HG02571 (cell line): ENCODE results near the gene VIPR1.
"Not testable (repeated sequence)": the region's sequence is repeated elsewhere in the genome, so short reads cannot be mapped to it uniquely, and the experiment has no call there.

Source experiments
- ATAC-seq: cut with Tn5 transposase; IDR thresholded peaks from one replicate; pipeline ENCODE4 v1.9.1; 2021; ENCODE audit warnings: mild to moderate bottlenecking, moderate library complexity; ENCODE audit not compliant: unreplicated experiment

Gene VIPR1

GRCh38 chr3:42531470-42531869, 29.0 kb downstream of the VIPR1 start:
- no peak for ATAC-seq

DNA sequence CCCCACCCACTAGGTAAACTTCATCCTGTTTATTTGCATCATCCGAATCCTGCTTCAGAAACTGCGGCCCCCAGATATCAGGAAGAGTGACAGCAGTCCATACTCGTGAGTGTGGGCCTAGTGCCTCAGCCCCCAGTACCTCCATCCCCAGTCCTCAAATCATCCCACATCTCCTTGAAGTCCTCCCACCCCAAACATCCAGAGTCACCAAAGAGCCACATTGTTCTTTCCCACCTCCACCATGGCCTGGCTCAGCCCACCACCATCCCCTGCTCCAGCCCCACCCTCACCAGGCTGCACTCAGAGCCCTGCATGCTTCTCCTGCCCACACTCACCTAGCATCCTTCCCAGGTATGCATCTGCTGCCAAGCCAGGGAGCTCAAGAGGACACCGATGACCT, 29.8 kb downstream of the VIPR1 start:
- no peak for ATAC-seq

DNA sequence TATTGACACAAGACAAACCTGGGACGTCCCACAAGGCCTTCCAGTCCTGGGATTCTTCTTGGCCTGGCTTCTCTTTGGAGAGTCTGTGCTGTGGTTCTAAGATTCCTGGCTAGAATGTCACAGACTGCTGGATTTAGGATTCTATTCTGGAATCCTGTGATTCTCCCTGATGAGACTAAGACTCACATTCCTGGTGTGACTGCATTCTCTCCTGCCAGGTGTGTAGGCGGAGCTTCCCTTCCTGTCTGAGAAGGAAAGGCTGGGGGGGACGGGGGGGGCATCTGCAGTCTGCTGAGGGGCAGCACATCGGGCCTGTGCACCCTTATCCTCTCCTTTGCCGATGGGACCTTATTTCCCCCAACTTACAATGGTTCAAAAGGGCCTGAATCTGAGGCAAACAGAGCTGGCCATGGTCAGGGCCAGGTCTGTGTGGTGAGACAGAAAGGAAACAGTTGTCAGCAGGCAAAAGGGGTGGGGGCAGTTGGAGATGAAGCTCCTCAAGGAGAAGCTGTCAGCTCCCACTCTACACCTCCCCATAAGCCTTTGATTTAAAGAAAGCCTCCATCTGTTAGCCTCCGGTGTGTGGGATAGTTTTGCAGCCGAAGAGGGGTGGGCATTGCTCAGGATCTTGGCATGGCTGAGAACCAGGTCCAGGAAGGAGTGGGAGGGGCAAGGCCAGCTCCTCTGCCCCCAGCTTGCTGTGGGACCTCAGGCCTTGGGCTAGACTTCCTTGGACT, 30.9 kb downstream of the VIPR1 start:
- no peak for ATAC-seq

DNA sequence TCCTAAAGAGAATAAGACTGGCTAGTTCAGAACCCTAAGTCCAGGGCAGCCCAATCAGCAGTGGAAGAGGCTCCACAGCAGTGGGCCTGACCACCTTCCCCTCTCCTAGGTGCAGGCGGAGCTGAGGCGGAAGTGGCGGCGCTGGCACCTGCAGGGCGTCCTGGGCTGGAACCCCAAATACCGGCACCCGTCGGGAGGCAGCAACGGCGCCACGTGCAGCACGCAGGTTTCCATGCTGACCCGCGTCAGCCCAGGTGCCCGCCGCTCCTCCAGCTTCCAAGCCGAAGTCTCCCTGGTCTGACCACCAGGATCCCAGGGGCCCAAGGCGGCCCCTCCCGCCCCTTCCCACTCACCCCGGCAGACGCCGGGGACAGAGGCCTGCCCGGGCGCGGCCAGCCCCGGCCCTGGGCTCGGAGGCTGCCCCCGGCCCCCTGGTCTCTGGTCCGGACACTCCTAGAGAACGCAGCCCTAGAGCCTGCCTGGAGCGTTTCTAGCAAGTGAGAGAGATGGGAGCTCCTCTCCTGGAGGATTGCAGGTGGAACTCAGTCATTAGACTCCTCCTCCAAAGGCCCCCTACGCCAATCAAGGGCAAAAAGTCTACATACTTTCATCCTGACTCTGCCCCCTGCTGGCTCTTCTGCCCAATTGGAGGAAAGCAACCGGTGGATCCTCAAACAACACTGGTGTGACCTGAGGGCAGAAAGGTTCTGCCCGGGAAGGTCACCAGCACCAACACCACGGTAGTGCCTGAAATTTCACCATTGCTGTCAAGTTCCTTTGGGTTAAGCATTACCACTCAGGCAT, 33.7 kb downstream of the VIPR1 start:
- no peak for ATAC-seq

DNA sequence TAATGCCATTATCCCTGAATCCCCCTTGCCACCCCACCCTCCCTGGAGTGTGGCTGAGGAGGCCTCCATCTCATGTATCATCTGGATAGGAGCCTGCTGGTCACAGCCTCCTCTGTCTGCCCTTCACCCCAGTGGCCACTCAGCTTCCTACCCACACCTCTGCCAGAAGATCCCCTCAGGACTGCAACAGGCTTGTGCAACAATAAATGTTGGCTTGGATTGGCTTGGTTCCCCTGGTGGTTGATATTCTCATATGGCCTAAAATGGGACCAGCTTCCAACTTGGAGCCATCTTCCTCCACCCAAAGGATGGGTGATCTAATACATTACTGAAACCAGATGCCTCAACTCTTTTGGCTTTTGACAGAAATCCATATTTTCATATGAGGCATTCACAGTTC, 34.9 kb downstream of the VIPR1 start:
- ATAC-seq = no peak

GRCh38 chr3:42539871-42540714, 37.6 kb downstream of the VIPR1 start:
- no peak for ATAC-seq

- ATAC-seq = no peak
Observed at GRCh38 chr3:42541079-42541478, 38.6 kb downstream of the VIPR1 start.

DNA sequence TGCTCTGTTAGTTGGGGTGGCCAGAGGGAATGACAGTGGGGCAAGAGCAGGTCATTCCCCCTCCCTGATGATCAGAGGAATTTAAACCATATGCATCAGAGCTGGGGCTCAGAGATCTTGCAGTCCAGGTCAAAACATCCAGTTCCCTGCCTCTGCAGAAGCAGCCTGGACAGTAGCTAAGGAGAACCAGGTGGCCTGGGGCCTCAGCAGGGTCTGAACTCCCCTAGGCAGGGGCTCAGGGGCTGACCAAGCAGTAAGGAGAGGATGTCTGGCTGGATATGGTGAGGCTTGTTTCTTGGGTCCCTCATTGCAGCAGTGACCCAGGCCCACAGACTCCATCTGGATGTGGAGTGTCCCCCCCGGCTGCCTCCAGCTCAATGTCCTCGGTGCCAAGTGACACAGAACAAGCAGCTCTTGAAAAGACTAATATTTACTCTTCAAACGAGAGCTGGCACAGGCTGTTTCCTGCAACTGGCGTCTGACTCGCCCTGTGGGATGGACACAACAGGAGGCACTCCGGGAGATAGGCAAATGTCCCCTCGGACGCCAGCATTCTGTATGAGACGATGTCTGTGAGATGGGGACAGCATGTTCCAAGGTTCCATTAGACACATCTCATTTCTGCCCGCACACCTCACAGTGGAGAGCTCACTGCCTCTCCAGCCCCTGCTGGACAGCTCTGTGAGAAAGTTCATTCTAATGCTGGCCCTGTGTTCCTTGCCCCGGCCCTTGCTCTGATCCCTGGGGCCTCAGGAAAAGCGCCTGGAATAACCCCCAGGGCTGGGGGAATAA, 42.2 kb downstream of the VIPR1 start:
- no peak for ATAC-seq

- no peak for ATAC-seq
Observed at GRCh38 chr3:42545284-42545900, 42.9 kb downstream of the VIPR1 start.

- no peak for ATAC-seq
Observed at GRCh38 chr3:42546691-42547213, 44.3 kb downstream of the VIPR1 start.

DNA sequence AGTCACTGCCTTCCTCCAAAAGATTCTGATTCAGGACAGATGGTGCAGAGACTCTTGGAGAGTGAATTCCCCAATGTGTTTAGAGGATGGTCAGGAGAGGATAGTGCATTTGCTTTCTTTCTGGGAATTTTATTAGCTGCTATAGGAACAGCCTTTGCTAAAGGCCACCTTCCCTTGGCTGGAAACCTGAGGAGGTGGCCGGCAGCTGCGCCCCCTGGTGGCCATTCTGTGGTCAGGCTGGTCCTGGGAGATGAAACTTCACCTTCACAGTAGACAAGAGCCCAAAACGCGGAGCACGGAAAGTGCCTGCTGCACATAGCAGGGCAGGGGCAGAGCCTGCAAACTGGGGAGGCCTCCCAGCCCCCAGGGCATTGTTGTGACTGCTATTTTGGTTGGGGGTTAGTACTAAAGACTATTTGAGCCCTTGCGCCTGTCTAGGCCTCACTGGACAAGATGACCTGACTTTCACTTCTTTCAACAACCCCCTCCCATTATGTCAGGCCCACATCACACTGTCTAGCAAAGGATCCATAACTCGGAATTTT, 45.0 kb downstream of the VIPR1 start:
- ATAC-seq = no peak

DNA sequence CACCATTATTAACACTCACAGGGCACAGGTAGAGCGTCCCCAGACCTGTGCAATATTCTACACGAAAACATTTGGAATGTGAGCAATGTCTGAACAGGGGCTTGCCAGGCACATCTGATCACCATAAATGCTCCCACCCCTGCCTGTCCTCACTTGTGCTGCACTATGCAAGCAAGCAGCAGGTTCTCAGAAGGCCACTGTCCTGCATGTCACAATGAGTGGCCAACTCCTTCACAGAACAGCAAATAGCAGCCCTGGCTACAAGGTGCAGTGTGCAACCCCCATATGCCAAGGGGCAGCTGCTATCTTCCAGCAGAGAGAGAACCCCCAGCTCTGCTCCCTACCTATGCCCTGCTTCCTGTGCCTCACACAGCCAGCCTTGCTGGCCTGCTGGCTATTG, 46.7 kb downstream of the VIPR1 start:
- ATAC-seq = no peak

- no peak for ATAC-seq
Observed at GRCh38 chr3:42550250-42550649, 47.8 kb downstream of the VIPR1 start.

- no peak for ATAC-seq
Observed at GRCh38 chr3:42552830-42553229, 50.4 kb downstream of the VIPR1 start.

DNA sequence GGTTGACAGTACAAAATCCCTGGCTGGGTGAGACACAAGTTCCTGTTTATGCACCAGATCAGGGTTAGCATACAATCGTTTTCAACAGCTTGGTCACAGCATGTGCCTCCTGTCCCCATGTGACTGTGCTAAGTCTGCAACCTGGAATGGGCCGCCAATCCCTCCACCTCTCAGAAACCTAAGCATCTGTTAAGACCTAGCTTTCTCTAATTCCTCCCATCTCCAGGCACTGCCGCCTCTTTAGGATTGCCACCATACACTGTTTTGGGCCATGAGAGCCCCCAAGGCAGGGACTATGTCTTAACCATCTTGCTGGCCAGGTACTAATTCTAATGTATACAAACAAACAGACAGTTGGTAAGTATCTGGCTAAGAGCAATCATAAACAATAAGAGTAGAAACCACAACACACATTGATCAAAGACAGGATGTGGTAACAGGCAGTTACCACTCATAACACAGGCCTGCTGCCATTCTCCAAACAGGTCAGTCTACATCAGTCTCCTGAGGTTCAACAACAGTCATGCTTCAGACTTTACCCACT, 53.7 kb downstream of the VIPR1 start:
- no peak for ATAC-seq

GRCh38 chr3:42556817-42557216, 54.4 kb downstream of the VIPR1 start:
- ATAC-seq = not testable (repeated sequence)

DNA sequence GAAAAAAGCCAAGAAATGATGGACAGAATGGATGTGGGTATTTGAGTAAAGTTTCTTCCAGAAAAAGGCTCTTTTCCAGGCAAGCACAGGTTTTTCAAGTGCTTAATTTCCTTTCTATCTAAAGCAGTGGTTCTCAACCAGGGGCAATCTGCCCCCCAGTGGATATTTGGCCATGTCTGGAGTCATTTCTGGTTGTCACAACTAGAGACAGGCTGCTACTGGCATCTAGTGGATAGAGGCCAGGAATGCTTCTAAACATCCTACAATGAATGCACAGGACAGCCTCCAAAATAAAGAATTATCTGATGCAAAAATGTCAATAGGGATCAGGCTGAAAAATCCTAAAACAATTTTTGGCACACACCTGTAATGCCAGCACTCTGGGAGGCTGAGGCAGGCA, 55.4 kb downstream of the VIPR1 start:
- ATAC-seq = no peak

DNA sequence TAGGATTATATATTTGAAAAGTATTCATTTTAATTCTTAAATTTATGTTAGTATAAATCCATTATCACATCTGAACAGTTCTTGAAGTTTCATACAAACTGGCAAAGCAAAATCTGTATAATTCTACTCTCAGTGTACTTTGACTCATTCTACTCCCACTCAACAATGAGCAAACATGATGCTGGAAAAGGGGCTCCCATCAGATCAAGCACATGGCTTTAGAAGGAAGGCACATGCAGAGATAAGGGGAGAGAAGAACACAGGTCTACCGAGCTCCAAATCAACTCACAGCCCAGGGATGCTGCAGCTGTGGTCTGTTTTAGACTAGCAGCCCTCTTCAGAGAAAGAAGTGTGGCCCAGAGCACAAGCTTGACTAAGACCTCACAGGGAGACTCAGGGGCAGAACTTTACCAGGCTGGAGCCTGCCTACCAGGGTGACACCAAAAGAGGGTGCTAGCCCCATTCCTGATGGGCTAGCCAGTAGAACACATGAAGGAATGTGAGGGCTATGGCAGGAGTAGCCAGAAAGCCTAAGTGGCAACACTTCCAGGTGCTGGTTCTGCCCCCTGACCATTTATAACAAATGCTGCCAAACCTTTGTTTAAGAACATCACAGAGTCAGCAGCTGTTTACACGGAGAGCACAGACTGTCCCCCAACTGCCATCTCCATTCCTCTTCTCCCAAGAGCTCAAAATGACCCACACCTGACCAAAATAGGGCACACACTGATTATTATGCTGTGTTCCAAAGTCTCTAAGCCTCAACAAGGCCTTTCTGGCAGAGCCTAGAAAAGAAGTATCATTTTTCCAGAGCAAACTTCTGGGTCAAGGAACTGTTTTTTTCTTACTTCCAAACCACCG, 59.8 kb downstream of the VIPR1 start:
- no peak for ATAC-seq
